Heart left ventricle (tissue), 13 donors: ENCODE measurements around the gene SYMPK.

ENCODE experiments used
- POLR2A ChIP-seq, 2 donors: fragments of 450-650 bp; IDR thresholded peaks; one replicate each; pipeline ENCODE4 v1.6.1; 2017; ENCODE audit warnings: antibody characterized with exemption in 2 of 2, mild to moderate bottlenecking in 2 of 2, moderate library complexity in 2 of 2
- TF ChIP-seq, protein P1 (sequence below), 12 donors: fragments of 200-600 bp; sonication (generic) in 4 of 12; IDR thresholded peaks; one replicate each; pipeline versions ENCODE4 v1.5.0 to v1.8.0; 2018 to 2022; ENCODE audit warnings: antibody characterized with exemption in 12 of 12, mild to moderate bottlenecking in 5 of 12
- donor health status: ischemic (EF 13 %, LVEDD 7.1; RV severe dilation, severe dysfunction).
- donor health status: DM: no; HTN: yes; CAD: no.
- donor health status: DM: no; HTN: no; CAD: no.
- donor health status: ischemic (EF 25% LVEDD 6.9; RV normal size, moderate dysfunction).
- donor health status: ischemic (EF 25% LVEDD 5.7; RV mildly dilated, moderate dysfunction).
- donor health status: ischemic (EF 35%, LVEDD 5.7; RV mildly dilated, moderate dysfunction).
- donor health status: nonischemic (EF 11% LVEDD 7.7; RV severe dilation, severe dysfunction).
- donor health status: DM: yes; HTN: yes; CAD: no.
- donor health status: PGD.
- donor health status: ischemic (EF 29% LVEDD 5.4; RV normal size, mild dysfunction).
- donor health status: nonischemic (EF 23%, LVEDD 6.1; RV moderate dilation, normal function).

DNA sequence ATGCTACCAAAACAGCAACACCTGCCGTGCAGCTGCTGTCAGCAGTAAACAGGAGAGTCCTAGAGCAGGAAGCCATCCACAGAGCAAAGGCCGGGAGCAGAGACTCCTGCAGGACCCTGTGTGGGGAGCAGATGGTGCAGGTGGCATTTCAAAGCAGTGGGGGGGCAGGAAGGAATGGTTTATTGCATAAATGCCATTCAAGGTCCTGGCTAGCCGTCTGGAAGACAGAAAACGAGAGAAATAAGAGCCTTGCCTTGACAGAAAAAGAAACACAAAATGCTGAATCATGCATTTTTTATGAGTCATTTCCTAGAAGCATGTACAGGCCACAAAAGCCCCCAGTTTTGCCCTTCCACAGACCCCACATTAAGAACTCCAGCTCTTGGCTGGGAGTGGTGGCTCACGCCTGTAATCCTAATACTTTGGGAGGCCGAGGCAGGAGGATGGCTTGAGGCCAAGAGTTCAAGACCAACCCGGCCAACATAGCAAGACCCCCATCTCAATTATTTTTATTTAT is 53.2 kb downstream of the SYMPK start:
- TF ChIP-seq, protein P1, sequence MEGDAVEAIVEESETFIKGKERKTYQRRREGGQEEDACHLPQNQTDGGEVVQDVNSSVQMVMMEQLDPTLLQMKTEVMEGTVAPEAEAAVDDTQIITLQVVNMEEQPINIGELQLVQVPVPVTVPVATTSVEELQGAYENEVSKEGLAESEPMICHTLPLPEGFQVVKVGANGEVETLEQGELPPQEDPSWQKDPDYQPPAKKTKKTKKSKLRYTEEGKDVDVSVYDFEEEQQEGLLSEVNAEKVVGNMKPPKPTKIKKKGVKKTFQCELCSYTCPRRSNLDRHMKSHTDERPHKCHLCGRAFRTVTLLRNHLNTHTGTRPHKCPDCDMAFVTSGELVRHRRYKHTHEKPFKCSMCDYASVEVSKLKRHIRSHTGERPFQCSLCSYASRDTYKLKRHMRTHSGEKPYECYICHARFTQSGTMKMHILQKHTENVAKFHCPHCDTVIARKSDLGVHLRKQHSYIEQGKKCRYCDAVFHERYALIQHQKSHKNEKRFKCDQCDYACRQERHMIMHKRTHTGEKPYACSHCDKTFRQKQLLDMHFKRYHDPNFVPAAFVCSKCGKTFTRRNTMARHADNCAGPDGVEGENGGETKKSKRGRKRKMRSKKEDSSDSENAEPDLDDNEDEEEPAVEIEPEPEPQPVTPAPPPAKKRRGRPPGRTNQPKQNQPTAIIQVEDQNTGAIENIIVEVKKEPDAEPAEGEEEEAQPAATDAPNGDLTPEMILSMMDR (IDR thresholded peaks at IDR 0.05), result no peak
- no peak for TF ChIP-seq POLR2A (IDR thresholded peaks at IDR 0.05)
